ENCODE data around the gene VSTM2B. TPM values are rescaled to one million over a fixed set of nuclear protein-coding genes. Genes with fewer than 3 reads are reported as not detected.

VSTM2B gene
- total and polyA plus RNA-seq, 11 donors: not detected

GRCh38 chr19:29535214-29535831, 9.5 kb downstream of the VSTM2B start:
- Histone ChIP-seq H3K36me3 (no peaks in the 10 kb centered on the region), H3K4me1 (peaks cover 0 to 3% (median 0%) of the 10 kb centered on the region in 12 donors), H3K9me3 (no peaks in the 10 kb centered on the region), H3K27ac (no peak overlapping the region), H3K4me3 (no peak overlapping the region), H3K27me3 (peaks cover 7 to 58% (median 24%) of the 10 kb centered on the region in 9 donors)
- 48 to 53% (median 50%) methylated on average over 18 to 19 of the region's 19 CpGs for WGBS, 4 donors
- no peak for ATAC-seq
- DNase-seq: peak in 3 of 5 donors; percentile 12 to 28 (median 13)
- intact Hi-C loops (cut with DNase I): no loop called here
- TF ChIP-seq POLR2A (IDR thresholded peaks at IDR 0.05) (no peak), CTCF (IDR thresholded peaks at IDR 0.05) (no peak)

DNA sequence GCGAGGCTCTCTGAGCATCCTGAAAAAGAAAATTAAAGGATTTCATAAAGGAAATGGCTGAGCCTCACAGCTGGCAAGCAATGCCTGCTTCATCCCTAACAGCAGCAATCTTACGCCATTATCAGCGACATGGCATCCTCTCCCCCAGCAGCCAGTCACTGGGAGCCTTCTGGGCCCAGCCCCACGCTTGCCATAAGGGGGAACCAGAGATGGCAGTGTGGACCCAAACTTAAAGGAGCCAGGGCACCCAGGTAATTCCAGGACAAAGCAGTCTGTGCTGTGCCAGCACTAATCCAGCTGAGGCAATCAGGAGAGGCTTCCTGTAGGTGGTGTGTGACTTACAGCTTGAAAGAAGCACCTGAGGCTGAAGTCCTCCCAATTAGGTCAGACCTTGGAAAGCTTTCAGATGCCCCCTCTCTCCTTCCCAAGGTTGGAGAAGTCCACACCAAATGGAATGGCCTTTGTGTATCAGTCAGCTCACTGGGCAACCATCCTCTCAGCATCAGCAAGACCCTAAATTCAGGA, 10.3 kb downstream of the VSTM2B start:
- no peak for ATAC-seq
- Histone ChIP-seq H3K4me3 (no peak overlapping the region), H3K27ac (no peak overlapping the region), H3K27me3 (peaks cover under 1 to 54% (median 18%) of the 10 kb centered on the region in 9 donors), H3K9me3 (no peaks in the 10 kb centered on the region), H3K4me1 (no peaks in the 10 kb centered on the region), H3K36me3 (no peaks in the 10 kb centered on the region)
- intact Hi-C loops (cut with DNase I): no loop called here
- 60 to 77% (median 68%) methylated on average over 4 of the region's 4 CpGs for WGBS, 4 donors
- TF ChIP-seq CTCF (IDR thresholded peaks at IDR 0.05): no peak
- no peak for TF ChIP-seq POLR2A (IDR thresholded peaks at IDR 0.05)
- DNase-seq: peak in 2 of 5 donors; percentile 1 to 27

DNA sequence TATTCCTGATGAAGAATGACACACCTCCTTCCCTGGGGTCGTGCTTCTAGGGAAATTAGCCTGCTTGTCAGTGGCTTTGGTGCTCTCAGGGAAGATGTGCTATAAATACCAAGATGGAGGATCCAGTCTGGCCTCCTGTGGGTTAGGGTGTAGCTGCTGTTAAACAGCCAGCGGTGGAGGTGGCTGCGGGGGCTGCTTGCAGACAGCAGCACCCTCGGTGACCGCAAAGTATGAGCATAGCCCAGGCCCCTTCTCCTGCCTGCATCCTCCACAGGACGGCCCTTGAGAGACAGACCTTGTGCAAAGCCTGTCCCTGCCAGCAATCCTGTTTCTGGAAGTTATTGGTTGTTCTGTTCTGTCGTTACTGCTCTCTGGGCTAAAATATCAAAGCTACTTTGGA, 11.4 kb downstream of the VSTM2B start:
- no peak for TF ChIP-seq CTCF (IDR thresholded peaks at IDR 0.05)
- TF ChIP-seq POLR2A (IDR thresholded peaks at IDR 0.05): no peak
- ATAC-seq: no peak
- no peaks in the 10 kb centered on the region for H3K9me3 ChIP-seq
- no peak overlapping the region for H3K4me3 ChIP-seq
- H3K27me3 ChIP-seq: peaks cover 0 to 46% (median 12%) of the 10 kb centered on the region in 9 donors
- WGBS, 4 donors: 67 to 73% (median 72%) methylated on average over 6 to 7 of the region's 7 CpGs
- no peak overlapping the region for H3K27ac ChIP-seq
- intact Hi-C loops (cut with DNase I): no loop called here
- peak in 1 of 5 donors; percentile 7 for DNase-seq
- H3K36me3 ChIP-seq: no peaks in the 10 kb centered on the region
- no peaks in the 10 kb centered on the region for H3K4me1 ChIP-seq

DNA sequence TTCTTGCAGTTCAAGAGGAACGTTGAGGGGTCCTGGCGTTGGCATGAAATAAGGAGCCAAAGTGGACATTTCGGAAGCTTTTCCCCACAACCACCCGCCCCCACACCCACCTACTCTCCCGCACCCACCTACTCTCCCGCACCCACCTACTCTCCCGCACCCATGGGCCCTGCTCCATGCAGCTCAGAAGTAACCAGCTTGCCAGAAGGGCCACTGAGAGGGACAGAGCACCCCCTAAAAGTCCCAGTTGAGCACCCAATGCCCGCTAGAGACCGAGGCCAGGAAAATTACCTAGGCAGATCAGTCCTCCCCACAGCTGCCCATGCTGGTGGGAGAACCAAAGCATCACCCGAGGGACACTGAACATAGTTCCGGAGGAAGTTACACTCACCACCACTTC, 11.8 kb downstream of the VSTM2B start:
- no peaks in the 10 kb centered on the region for H3K9me3 ChIP-seq
- no peaks in the 10 kb centered on the region for H3K4me1 ChIP-seq
- no peak overlapping the region for H3K4me3 ChIP-seq
- H3K36me3 ChIP-seq: no peaks in the 10 kb centered on the region
- H3K27me3 ChIP-seq: peaks cover 0 to 42% (median 12%) of the 10 kb centered on the region in 9 donors
- no peak overlapping the region for H3K27ac ChIP-seq
- 79 to 88% (median 84%) methylated on average over 11 of the region's 11 CpGs for WGBS, 4 donors
- ATAC-seq (no peak), DNase-seq (peak in 3 of 5 donors; percentile 4 to 14 (median 13))
- TF ChIP-seq CTCF (IDR thresholded peaks at IDR 0.05): no peak
- TF ChIP-seq POLR2A (IDR thresholded peaks at IDR 0.05): no peak
- intact Hi-C loops (cut with DNase I): no loop called here

All from heart left ventricle (tissue), 16 donors.